H1 (cell line): ENCODE results near the gene COPS2. TPM values are rescaled to one million over a fixed set of nuclear protein-coding genes. Genes with fewer than 3 reads are reported as not detected.

Experiments
- CTCF ChIA-PET: fragments of 300-600 bp; sonication (Branson Sonifier 250); formaldehyde crosslinking; loops from one replicate; lab custom pipeline; 2021; ENCODE audit not compliant: partially characterized antibody; lab: Charles Lee
- POLR2A ChIA-PET: fragments of 300-600 bp; sonication (Branson Sonifier 250); formaldehyde crosslinking; loops from one replicate; lab custom pipeline; 2021; ENCODE audit warnings: inconsistent platforms; ENCODE audit not compliant: partially characterized antibody; lab: Charles Lee
- DNase-seq, 2 experiments: peaks; one replicate each; pipeline versions ENCODE4 v3.0.0 to v3.0.0-alpha.2; 2010 to 2022; ENCODE audit warnings: low spot score in 2 of 2, low read depth in 1 of 2, mixed read lengths in 1 of 2
- FAIRE-seq: peaks from 2 replicates; lab custom pipeline; 2011; peaks lifted over from hg19 to GRCh38; lab: Jason Lieb, UNC
- H2AFZ ChIP-seq: 2 replicates; pipeline ENCODE4 v1.8.1; 2012; ENCODE audit warnings: low read length, inconsistent platforms
- H2AK5ac ChIP-seq: 2 replicates; pipeline ENCODE4 v1.6.1; 2013; ENCODE audit warnings: low read depth, low read length
- H2BK120ac ChIP-seq: replicated peaks from 2 replicates; pipeline ENCODE3; 2013; ENCODE audit warnings: low read depth, low read length, inconsistent platforms
- H2BK12ac ChIP-seq: 2 replicates; pipeline ENCODE4 v1.6.1; 2013; ENCODE audit warnings: low read depth, low read length
- H2BK15ac ChIP-seq: 2 replicates; pipeline ENCODE4 v1.6.1; 2013; ENCODE audit warnings: low read length
- H2BK20ac ChIP-seq: 2 replicates; pipeline ENCODE4 v1.6.1; 2013; ENCODE audit warnings: low read length
- H2BK5ac ChIP-seq: 2 replicates; pipeline ENCODE4 v1.6.1; 2013; ENCODE audit warnings: low read depth, low read length
- H3K14ac ChIP-seq: 2 replicates; pipeline ENCODE4 v1.6.1; 2013; ENCODE audit warnings: inconsistent platforms; ENCODE audit not compliant: insufficient read length
- H3K18ac ChIP-seq: 2 replicates; pipeline ENCODE4 v1.6.1; 2013; ENCODE audit warnings: low read length; ENCODE audit errors: extremely low read depth
- H3K23ac ChIP-seq: 2 replicates; pipeline ENCODE4 v1.6.1; 2013; ENCODE audit warnings: inconsistent platforms; ENCODE audit not compliant: insufficient read length
- H3K23me2 ChIP-seq: 2 replicates; pipeline ENCODE4 v1.6.1; 2013; ENCODE audit warnings: low read depth, low read length
- H3K27ac ChIP-seq: 2 replicates; pipeline ENCODE4 v1.6.1; 2011; ENCODE audit warnings: low read depth, low read length, inconsistent platforms
- H3K27me3 ChIP-seq, 4 experiments: replicated peaks in 1 of 4; 1 replicate in 1 of 4; 2 replicates in 3 of 4; pipeline versions ENCODE4 v1.6.1 to v1.8.1; 2011 to 2013; ENCODE audit warnings: low read length in 3 of 4, mild to moderate bottlenecking in 3 of 4, inconsistent platforms in 2 of 4, mixed read lengths in 2 of 4, moderate library complexity in 1 of 4; ENCODE audit not compliant: control insufficient read depth in 3 of 4, insufficient read depth in 3 of 4; ENCODE audit errors: extremely low read depth in 1 of 4
- H3K36me3 ChIP-seq, 4 experiments: 2 replicates each; pipeline versions ENCODE4 v1.6.1 to v1.8.1; 2011 to 2013; ENCODE audit warnings: mild to moderate bottlenecking in 4 of 4, low read length in 3 of 4, moderate library complexity in 2 of 4, control low read depth in 1 of 4, inconsistent platforms in 1 of 4; ENCODE audit not compliant: insufficient read depth in 4 of 4, control insufficient read depth in 2 of 4
- H3K4ac ChIP-seq: replicated peaks from 2 replicates; pipeline ENCODE3; 2013; ENCODE audit warnings: low read length, low read depth, mixed read lengths, inconsistent platforms; ENCODE audit not compliant: insufficient read length
- H3K4me1 ChIP-seq, 4 experiments: replicated peaks in 1 of 4; 1 replicate in 1 of 4; 2 replicates in 3 of 4; pipeline versions ENCODE4 v1.6.1 to v1.8.1; 2011 to 2013; ENCODE audit warnings: low read length in 3 of 4, inconsistent platforms in 2 of 4, mixed read lengths in 1 of 4; ENCODE audit not compliant: insufficient read depth in 4 of 4, control insufficient read depth in 3 of 4
- H3K4me2 ChIP-seq, 2 experiments: 2 replicates each; pipeline versions ENCODE4 v1.6.1 to v1.8.1; 2011 to 2013; ENCODE audit warnings: low read depth in 2 of 2, low read length in 2 of 2, control low read depth in 1 of 2, inconsistent platforms in 1 of 2, mild to moderate bottlenecking in 1 of 2; ENCODE audit not compliant: insufficient read depth in 1 of 2
- H3K4me3 ChIP-seq, 4 experiments: fragments of 200-600, 300-600 bp in 1 of 4; sonication (generic), shearing (Covaris generic), sonication (Bioruptor Twin) in 1 of 4; 2 replicates each; pipeline versions ENCODE4 v1.5.1 to v1.8.1; 2011 to 2016; ENCODE audit warnings: low read length in 4 of 4, low read depth in 3 of 4, control low read depth in 2 of 4, inconsistent platforms in 2 of 4, mild to moderate bottlenecking in 2 of 4, mixed read lengths in 1 of 4, moderate library complexity in 1 of 4; ENCODE audit not compliant: insufficient read depth in 2 of 4; ENCODE audit errors: extremely low read depth in 1 of 4
- H3K56ac ChIP-seq: replicated peaks from 2 replicates; pipeline ENCODE3; 2013; ENCODE audit warnings: low read depth, mild to moderate bottlenecking, mixed read lengths, low read length, inconsistent platforms; ENCODE audit not compliant: insufficient read length
- H3K79me1 ChIP-seq: 2 replicates; pipeline ENCODE4 v1.6.1; 2013; ENCODE audit warnings: low read depth, low read length, control low read depth
- H3K79me2 ChIP-seq, 2 experiments: 2 replicates each; pipeline versions ENCODE4 v1.6.1 to v1.8.1; 2012 to 2013; ENCODE audit warnings: low read length in 2 of 2, mild to moderate bottlenecking in 2 of 2, inconsistent platforms in 1 of 2; ENCODE audit not compliant: insufficient read depth in 2 of 2, control insufficient read depth in 1 of 2
- H3K9ac ChIP-seq, 4 experiments: replicated peaks in 1 of 4; 1 replicate in 1 of 4; 2 replicates in 3 of 4; pipeline versions ENCODE4 v1.6.1 to v1.8.1; 2011 to 2013; ENCODE audit warnings: low read depth in 3 of 4, low read length in 3 of 4, control low read depth in 2 of 4, mild to moderate bottlenecking in 2 of 4, moderate library complexity in 2 of 4, inconsistent platforms in 1 of 4; ENCODE audit errors: extremely low read depth in 1 of 4
- H3K9me3 ChIP-seq, 2 experiments: 2 replicates each; pipeline versions ENCODE4 v1.6.1 to v1.8.1; 2012 to 2013; ENCODE audit warnings: mild to moderate bottlenecking in 2 of 2, moderate library complexity in 2 of 2, control low read depth in 1 of 2, inconsistent platforms in 1 of 2, low read depth in 1 of 2, low read length in 1 of 2, mixed read lengths in 1 of 2; ENCODE audit not compliant: insufficient read depth in 2 of 2
- H4K20me1 ChIP-seq, 2 experiments: replicated peaks in 1 of 2; 2 replicates each; pipeline versions ENCODE3 to v1.8.1; 2011 to 2013; ENCODE audit warnings: inconsistent platforms in 2 of 2, low read length in 2 of 2, mild to moderate bottlenecking in 1 of 2; ENCODE audit not compliant: insufficient read depth in 2 of 2, control insufficient read depth in 1 of 2
- H4K5ac ChIP-seq: 2 replicates; pipeline ENCODE4 v1.6.1; 2013; ENCODE audit warnings: low read length, low read depth, mixed read lengths, inconsistent platforms; ENCODE audit not compliant: insufficient read length
- H4K8ac ChIP-seq: 2 replicates; pipeline ENCODE4 v1.8.0; 2013; ENCODE audit warnings: mild to moderate bottlenecking, moderate library complexity, low read length, inconsistent platforms; ENCODE audit not compliant: insufficient read depth; ENCODE audit errors: extremely low read depth
- H4K91ac ChIP-seq: replicated peaks from 2 replicates; pipeline ENCODE3; 2013; ENCODE audit warnings: low read length, mixed read lengths, inconsistent platforms; ENCODE audit not compliant: insufficient read length
- ASH2L ChIP-seq: fragments of 200-600, 300-600 bp; sonication (generic); IDR thresholded peaks from one replicate; pipeline ENCODE4 v1.7.1; 2017; ENCODE audit warnings: low read length
- CBX5 ChIP-seq: fragments of 300-800, 300-1000 bp; sonication (generic); IDR thresholded peaks from 2 replicates; pipeline ENCODE4 v1.7.1; 2016; ENCODE audit warnings: antibody characterized with exemption, low read length, low read depth
- CHD1 ChIP-seq: IDR thresholded peaks from 2 replicates; pipeline ENCODE4 v1.6.1; 2012; ENCODE audit warnings: low read depth, low read length, improper control_type of control experiment
- CHD2 ChIP-seq: IDR thresholded peaks from 2 replicates; pipeline ENCODE4 v1.6.1; 2012; ENCODE audit warnings: low read length, improper control_type of control experiment
- EP300 ChIP-seq, 2 experiments: IDR thresholded peaks; 1 replicate in 1 of 2; 2 replicates in 1 of 2; pipeline ENCODE4 v1.6.1; 2011 to 2012; ENCODE audit warnings: low read depth in 2 of 2, low read length in 2 of 2, mild to moderate bottlenecking in 2 of 2, borderline replicate concordance in 1 of 2, inconsistent platforms in 1 of 2, moderate library complexity in 1 of 2
- GTF2F1 ChIP-seq: IDR thresholded peaks from 2 replicates; pipeline ENCODE4 v1.6.1; 2012; ENCODE audit warnings: low read depth, low read length, improper control_type of control experiment, borderline replicate concordance
- HDAC2 ChIP-seq, 2 experiments: fragments of 300-600 bp in 1 of 2; sonication (generic) in 1 of 2; IDR thresholded peaks; 2 replicates each; pipeline ENCODE4 v1.6.1; 2011 to 2012; ENCODE audit warnings: low read depth in 2 of 2, low read length in 2 of 2, mild to moderate bottlenecking in 2 of 2, moderate library complexity in 2 of 2, borderline replicate concordance in 1 of 2, inconsistent platforms in 1 of 2
- POLR2A ChIP-seq, 2 experiments: IDR thresholded peaks; 1 replicate in 1 of 2; 2 replicates in 1 of 2; pipeline ENCODE4 v1.6.1; 2011; ENCODE audit warnings: low read depth in 2 of 2, low read length in 2 of 2, mild to moderate bottlenecking in 2 of 2; ENCODE audit errors: control extremely low read depth in 1 of 2
- POU5F1 ChIP-seq: IDR thresholded peaks from 2 replicates; pipeline ENCODE4 v1.6.1; 2011; ENCODE audit warnings: low read depth, mild to moderate bottlenecking, low read length, moderate library complexity
- RBBP5 ChIP-seq: IDR thresholded peaks from 2 replicates; pipeline ENCODE4 v1.7.1; 2012; ENCODE audit warnings: low read depth, mild to moderate bottlenecking, inconsistent platforms, low read length, moderate library complexity, borderline replicate concordance
- ZNF274 ChIP-seq: IDR thresholded peaks from 2 replicates; pipeline ENCODE4 v1.7.0; 2012; ENCODE audit warnings: low read length, borderline replicate concordance; ENCODE audit errors: extremely low read depth
- WGBS, 2 experiments: shearing (Covaris generic) in 1 of 2; methylation state at CpG; one replicate each; pipeline versions ENCODE4 v1.1.6 to v1.1.7; 2013 to 2015; ENCODE audit warnings: low lambda C conversion rate in 2 of 2, mixed read lengths in 2 of 2, inconsistent platforms in 1 of 2, low coverage in 1 of 2, missing lambda C conversion rate in 1 of 2; ENCODE audit not compliant: insufficient replicate concordance in 2 of 2, insufficient coverage in 1 of 2, insufficient read length in 1 of 2; ENCODE audit errors: extremely low coverage in 1 of 2, missing lambda C conversion rate in 1 of 2; 5-methylcytosine and 5-hydroxymethylcytosine counted together
- polyA plus RNA-seq, 7 experiments: library from polyadenylated mRNA; depleted of rRNA in 3 of 7; stranded (reverse) in 5 of 7; unstranded in 2 of 7; fragments of >200 nt in 5 of 7; fragments of 200-250 nt in 2 of 7; gene quantifications; 1 replicate in 5 of 7; 2 replicates in 1 of 7; 4 replicates in 1 of 7; pipeline versions ENCODE4 v1.2.1 to v1.2.3, GENCODE V29; 2011 to 2013; ENCODE audit warnings: missing spikeins in 2 of 7, mixed read lengths in 2 of 7
- total RNA-seq: library from RNA; stranded (reverse); fragmentation: NEBNext Ultra II Directional; extraction: Animal tissue kit (Norgen Biotek cat#: 25700); gene quantifications from 2 replicates; pipeline ENCODE4 v1.2.1, GENCODE V29; 2021
- TF ChIP-seq, protein P1 (sequence below): IDR thresholded peaks from 2 replicates; pipeline ENCODE4 v1.6.1; 2012; ENCODE audit warnings: inconsistent platforms

Gene COPS2
- total and polyA plus RNA-seq, 2 of the 8 experiments (the other 6 are each of a cell fraction or from before 2014, with no cell fraction given), result 17.7 to 85.1 TPM

DNA sequence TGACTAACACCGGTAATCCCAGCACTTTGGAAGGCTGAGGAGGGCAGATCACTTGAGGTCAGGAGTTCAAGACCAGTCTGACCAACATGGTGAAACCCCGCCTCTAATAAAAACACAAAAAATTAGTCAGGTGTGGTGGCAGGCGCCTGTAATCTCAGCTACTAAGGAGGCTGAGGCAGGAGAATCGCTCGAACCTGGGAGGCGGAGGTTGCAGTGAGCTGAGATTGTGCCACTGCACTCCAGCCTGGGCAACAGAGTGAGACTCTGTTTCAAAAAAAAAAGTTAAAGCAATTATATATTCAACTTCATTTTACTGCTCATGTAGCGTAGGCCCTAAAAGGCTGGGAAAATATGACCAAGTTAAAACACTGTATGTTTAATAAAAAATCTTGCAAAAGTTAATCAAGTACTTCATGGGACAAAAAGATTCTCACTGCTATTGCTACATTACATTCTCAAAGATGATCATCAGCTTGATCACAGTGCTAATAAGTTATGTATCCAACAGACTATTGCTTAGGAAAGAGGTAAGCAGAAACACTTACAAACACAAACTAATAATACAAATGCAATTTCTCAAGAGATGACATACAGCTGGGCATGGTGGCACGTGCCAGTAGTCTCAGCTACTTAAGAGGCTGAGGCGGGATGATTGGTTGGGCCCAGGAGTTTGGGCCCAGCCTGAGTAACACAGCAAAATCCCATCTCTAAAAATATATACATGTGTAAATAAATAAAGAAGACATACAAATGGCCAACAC lies 2.7 kb downstream of the COPS2 start:
- H2AK5ac ChIP-seq, result no peak overlapping the region
- H3K36me3 ChIP-seq, result no peaks in the 10 kb centered on the region
- H3K56ac ChIP-seq, result no peak overlapping the region
- H3K9me3 ChIP-seq, result no peaks in the 10 kb centered on the region
- H2BK12ac ChIP-seq, result no peak overlapping the region
- H2BK120ac ChIP-seq, result no peak overlapping the region
- ChIA-PET CTCF (interaction anchor here (0.6 kb wide), 1 partner anchor 296 kb away, joined by 4 read pairs; no protein-coding TSS in a partner anchor), POLR2A (interaction anchor here (1.3 kb wide), 1 partner anchor 10 kb away, joined by 3 read pairs; no protein-coding TSS in a partner anchor)
- no peak overlapping the region for H4K8ac ChIP-seq
- WGBS, 2 experiments, result 96% methylated on average over 9 of the region's 9 CpGs; no CpG with 5 or more reads in 1 of the 2 experiments
- FAIRE-seq, result no peak
- DNase-seq, result no peak
- H3K79me1 ChIP-seq, result no peaks in the 10 kb centered on the region; the same call in 1 of the 2 replicates
- H3K27me3 ChIP-seq, result no peaks in the 10 kb centered on the region
- no peak overlapping the region for H3K4ac ChIP-seq
- no peak overlapping the region for H2AFZ ChIP-seq
- no peak overlapping the region for H3K27ac ChIP-seq
- no peak overlapping the region; a peak in 1 of 4 replicates for H3K4me2 ChIP-seq
- H3K79me2 ChIP-seq, result peaks cover 14 to 78% of the 10 kb centered on the region in 2 experiments
- H3K4me3 ChIP-seq, result no peak overlapping the region
- H2BK5ac ChIP-seq, result no peak overlapping the region
- no peak overlapping the region for H4K5ac ChIP-seq
- H2BK15ac ChIP-seq, result no peak overlapping the region
- H3K23ac ChIP-seq, result no peak overlapping the region
- H3K23me2 ChIP-seq, result peaks cover 1% of the 10 kb centered on the region; the same call in 1 of the 2 replicates
- H3K18ac ChIP-seq, result no peak overlapping the region
- H4K20me1 ChIP-seq, result peaks cover 0 to 8% of the 10 kb centered on the region in 2 experiments
- H2BK20ac ChIP-seq, result no peak overlapping the region
- H4K91ac ChIP-seq, result no peak overlapping the region
- H3K14ac ChIP-seq, result no peak overlapping the region
- H3K4me1 ChIP-seq, result peaks cover 0 to 3% (median 0%) of the 10 kb centered on the region in 4 experiments; a peak in 2 of 7 replicates
- H3K9ac ChIP-seq, result no peak overlapping the region
- TF ChIP-seq HDAC2 (IDR thresholded peaks at IDR 0.05; ENCODE audit: borderline replicate concordance in 1 of 2, low read depth in 2 of 2, low read length in 2 of 2) (no peak), POU5F1 (no peak), CHD2 (no peak), RBBP5 (no peak), CHD1 (no peak), CBX5 (no peak), GTF2F1 (no peak), ASH2L (no peak), EP300 (IDR thresholded peaks at IDR 0.05; ENCODE audit: borderline replicate concordance in 1 of 2, low read depth in 2 of 2, low read length in 2 of 2) (no peak), ZNF274 (no peak), POLR2A (IDR thresholded peaks at IDR 0.05; ENCODE audit: control extremely low read depth in 1 of 2, low read depth in 2 of 2, low read length in 2 of 2) (no peak)
- TF ChIP-seq, protein P1, sequence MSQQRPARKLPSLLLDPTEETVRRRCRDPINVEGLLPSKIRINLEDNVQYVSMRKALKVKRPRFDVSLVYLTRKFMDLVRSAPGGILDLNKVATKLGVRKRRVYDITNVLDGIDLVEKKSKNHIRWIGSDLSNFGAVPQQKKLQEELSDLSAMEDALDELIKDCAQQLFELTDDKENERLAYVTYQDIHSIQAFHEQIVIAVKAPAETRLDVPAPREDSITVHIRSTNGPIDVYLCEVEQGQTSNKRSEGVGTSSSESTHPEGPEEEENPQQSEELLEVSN, result no peak
